AG04450 (cell line): ENCODE results near the gene TMEM151A. TPM values are rescaled to one million over a fixed set of nuclear protein-coding genes. Genes with fewer than 3 reads are reported as not detected.

ENCODE experiments used
- CTCF ChIA-PET: fragments of 300-600, 350-600 bp; formaldehyde crosslinking; extraction: SDS; loops from one replicate; lab custom pipeline; 2022; ENCODE audit warnings: antibody characterized with exemption, inconsistent platforms; lab: Charles Lee
- POLR2A ChIA-PET: fragments of 350-600 bp; formaldehyde crosslinking; extraction: SDS; loops from one replicate; lab custom pipeline; 2021; ENCODE audit warnings: antibody characterized with exemption, inconsistent platforms; lab: Yijun Ruan, JAX
- DNase-seq: peaks from one replicate; pipeline ENCODE4 v3.0.0-alpha.2; 2011; ENCODE audit warnings: low read depth, low spot score
- H3K27ac ChIP-seq: one replicate; pipeline ENCODE4 v1.5.1; 2012; ENCODE audit warnings: low read depth, low read length, control low read depth
- H3K27me3 ChIP-seq: one replicate; pipeline ENCODE4 v1.6.0; 2012; ENCODE audit warnings: low read length; ENCODE audit not compliant: control insufficient read depth, insufficient read depth
- H3K4me3 ChIP-seq: 2 replicates; pipeline ENCODE4 v1.5.1; 2011; ENCODE audit warnings: mild to moderate bottlenecking, low read depth, low read length, control low read depth
- H3K9me3 ChIP-seq: 2 replicates; pipeline ENCODE4 v1.5.1; 2012; ENCODE audit warnings: low read length; ENCODE audit not compliant: control insufficient read depth, insufficient read depth
- polyA plus RNA-seq: library from polyadenylated mRNA; depleted of rRNA; stranded (reverse); fragments of >200 nt; gene quantifications from 2 replicates; pipeline ENCODE4 v1.2.3, GENCODE V29; 2011
- TF ChIP-seq, protein P1 (sequence below): IDR thresholded peaks from 2 replicates; pipeline ENCODE4 v1.5.1; 2011; ENCODE audit warnings: low read depth, low read length, control low read depth, inconsistent platforms

TMEM151A gene
- polyA plus RNA-seq, 1 experiment: not detected

DNA sequence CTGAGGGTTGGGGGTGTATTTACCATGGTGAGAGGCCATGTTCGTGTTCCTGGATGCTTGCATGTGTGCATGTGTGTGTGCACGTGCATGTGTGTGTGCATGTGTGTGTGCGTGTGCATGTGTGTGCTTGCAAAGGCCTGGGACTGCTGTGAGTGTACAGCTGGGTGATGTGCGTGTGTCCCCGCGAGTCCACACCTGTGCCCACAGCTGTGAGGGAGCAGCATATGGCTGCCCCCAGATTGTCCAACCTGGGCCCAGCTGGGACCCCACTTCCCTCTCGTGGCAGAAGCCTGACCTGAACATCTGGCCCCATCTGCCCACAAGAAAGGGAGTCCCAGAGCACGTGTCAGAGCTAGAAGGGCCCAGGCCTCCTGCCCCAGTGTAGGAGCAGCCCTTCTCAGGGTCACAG is 33.6 kb downstream of the TMEM151A start:
- ChIA-PET POLR2A (interaction anchor here (0.6 to 2.1 kb wide), 5 partner anchors 8 to 133 kb away, joined by 3 to 15 read pairs (median 4); partner anchors contain the start of genes CD248 and RIN1), CTCF (interaction anchor here (1.3 to 1.4 kb wide), 2 partner anchors 13 to 14 kb away, joined by 3 to 7 read pairs; no protein-coding TSS in a partner anchor)
- TF ChIP-seq, protein P1, sequence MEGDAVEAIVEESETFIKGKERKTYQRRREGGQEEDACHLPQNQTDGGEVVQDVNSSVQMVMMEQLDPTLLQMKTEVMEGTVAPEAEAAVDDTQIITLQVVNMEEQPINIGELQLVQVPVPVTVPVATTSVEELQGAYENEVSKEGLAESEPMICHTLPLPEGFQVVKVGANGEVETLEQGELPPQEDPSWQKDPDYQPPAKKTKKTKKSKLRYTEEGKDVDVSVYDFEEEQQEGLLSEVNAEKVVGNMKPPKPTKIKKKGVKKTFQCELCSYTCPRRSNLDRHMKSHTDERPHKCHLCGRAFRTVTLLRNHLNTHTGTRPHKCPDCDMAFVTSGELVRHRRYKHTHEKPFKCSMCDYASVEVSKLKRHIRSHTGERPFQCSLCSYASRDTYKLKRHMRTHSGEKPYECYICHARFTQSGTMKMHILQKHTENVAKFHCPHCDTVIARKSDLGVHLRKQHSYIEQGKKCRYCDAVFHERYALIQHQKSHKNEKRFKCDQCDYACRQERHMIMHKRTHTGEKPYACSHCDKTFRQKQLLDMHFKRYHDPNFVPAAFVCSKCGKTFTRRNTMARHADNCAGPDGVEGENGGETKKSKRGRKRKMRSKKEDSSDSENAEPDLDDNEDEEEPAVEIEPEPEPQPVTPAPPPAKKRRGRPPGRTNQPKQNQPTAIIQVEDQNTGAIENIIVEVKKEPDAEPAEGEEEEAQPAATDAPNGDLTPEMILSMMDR: no peak
- peak overlapping the region; percentile 47 for H3K27ac ChIP-seq
- H3K9me3 ChIP-seq: no peaks in the 10 kb centered on the region; the same call in 1 of the 2 replicates
- H3K4me3 ChIP-seq: no peak overlapping the region
- no peak for DNase-seq
- no peaks in the 10 kb centered on the region for H3K27me3 ChIP-seq

DNA sequence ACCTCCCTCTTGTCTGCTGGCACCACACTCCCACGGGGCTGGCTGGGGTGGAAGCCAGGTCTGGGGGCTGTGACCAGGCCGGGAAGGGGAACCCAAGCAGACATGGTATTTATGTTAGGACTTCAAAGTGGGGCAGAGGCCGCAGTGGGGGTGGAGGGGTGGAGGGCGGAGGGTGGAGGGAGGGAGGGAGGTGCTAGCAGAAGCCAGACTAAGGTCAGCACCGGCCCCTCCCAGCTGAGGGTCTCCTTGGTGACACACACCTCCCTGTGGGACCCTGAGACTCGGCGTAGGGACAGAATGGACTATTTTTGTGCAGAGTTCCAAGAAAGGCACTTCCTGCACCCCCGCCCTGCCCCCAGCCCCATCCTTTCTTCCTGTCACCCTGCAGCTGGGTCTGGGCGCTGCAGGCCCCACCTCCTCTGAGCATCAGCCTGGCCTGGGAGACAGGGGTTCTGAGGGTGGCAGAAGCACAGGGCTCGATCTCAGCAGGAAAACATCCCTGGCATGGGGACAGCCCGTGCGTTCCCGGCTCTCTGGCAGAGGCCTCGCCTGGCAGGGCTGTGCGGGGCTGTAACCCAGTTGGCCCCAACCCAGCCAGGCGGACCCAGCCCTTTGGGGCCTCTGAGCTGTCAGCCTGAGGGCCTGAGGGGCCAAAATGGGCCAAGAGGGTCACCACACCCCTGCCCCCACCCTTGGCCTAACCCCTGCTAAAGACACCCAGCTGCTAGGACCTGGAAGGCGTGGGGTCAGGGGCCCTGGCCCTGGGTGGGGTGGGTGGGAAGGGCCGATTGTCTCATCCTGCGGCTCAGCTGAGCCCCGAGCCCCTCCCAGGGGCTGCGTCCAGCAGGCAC is 34.8 kb downstream of the TMEM151A start:
- Histone ChIP-seq H3K4me3 (no peak overlapping the region), H3K27ac (peak overlapping the region; percentile 89), H3K9me3 (no peaks in the 10 kb centered on the region; the same call in 1 of the 2 replicates), H3K27me3 (no peaks in the 10 kb centered on the region)
- ChIA-PET CTCF (interaction anchor here (0.8 to 1.6 kb wide), 4 partner anchors 9 to 15 kb away, joined by 5 to 14 read pairs (median 8); partner anchors contain the start of genes CD248 and RIN1), POLR2A (interaction anchor here (0.6 to 1.8 kb wide), 8 partner anchors 9 to 140 kb away, joined by 3 to 28 read pairs (median 4); partner anchors contain the start of genes BRMS1, CD248 and RIN1)
- TF ChIP-seq, protein P1: no peak
- no peak for DNase-seq

DNA sequence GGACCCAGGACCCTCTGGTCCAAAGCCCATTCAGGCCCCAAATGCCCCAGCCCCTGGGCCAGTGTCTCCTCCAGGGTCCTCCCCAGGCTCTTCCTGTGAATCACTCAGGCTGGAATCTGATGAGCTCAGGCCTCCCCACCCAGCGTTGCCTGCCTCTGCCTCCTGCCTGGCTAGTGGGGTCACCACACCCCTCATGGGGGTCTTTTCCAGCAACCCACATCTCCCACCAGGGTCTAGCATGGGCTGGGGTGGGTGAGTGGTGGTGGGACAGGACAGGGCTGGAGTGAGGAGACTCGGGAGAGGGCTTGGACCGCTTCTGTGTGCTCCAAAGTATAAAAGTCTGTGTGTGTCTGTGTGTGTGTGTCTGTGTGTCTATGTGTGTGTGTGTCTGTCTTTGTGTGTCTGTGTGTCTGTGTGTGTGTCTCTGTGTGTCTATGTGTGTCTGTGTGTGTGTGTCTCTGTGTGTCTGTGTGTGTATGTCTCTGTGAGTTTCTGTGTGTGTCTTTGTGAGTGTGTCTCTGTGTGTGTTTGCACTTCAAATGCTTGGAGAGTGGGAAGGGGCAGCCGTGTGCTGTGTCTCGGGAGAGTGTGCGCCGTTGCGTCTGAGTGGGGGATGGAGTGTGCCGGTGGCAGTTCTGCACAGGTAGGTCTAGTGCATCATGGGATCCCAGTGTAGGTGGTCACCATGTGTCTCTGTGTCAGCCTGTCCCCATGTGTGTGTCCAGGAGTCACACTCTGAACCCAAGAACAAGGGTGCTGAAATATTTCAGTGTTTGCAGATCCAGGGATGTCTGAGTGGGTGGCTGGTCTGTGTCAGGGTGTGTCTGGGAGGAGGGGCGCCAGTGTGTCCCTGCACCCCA is 35.7 kb downstream of the TMEM151A start:
- Histone ChIP-seq H3K9me3 (no peaks in the 10 kb centered on the region; the same call in 1 of the 2 replicates), H3K27ac (peak overlapping the region; percentile 89), H3K4me3 (no peak overlapping the region), H3K27me3 (no peaks in the 10 kb centered on the region)
- POLR2A ChIA-PET: interaction anchor here (0.6 to 1.8 kb wide), 8 partner anchors 9 to 139 kb away, joined by 3 to 28 read pairs (median 4); partner anchors contain the start of genes BRMS1, CD248 and RIN1
- TF ChIP-seq, protein P1: 0 out of 2 replicates have a peak, but pooled peaks have one; percentile 25
- DNase-seq: no peak
- CTCF ChIA-PET: interaction anchor here (0.8 to 1.6 kb wide), 4 partner anchors 9 to 16 kb away, joined by 5 to 14 read pairs (median 8); partner anchors contain the start of genes CD248 and RIN1

DNA sequence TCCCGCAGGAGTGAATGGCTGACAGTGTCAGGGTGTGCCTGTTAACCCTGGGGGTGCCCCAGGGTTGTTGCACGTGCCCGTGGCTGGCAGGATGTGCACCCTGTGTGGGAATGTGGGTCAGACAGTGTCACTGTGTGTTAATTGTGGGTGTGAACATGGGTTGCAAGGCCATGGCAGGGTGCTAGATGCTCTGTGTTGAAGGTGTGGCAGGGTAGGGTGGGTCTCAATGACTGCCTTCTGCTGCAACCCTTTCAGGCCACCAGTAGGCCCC is 36.3 kb downstream of the TMEM151A start:
- peak overlapping the region; percentile 89 for H3K27ac ChIP-seq
- POLR2A ChIA-PET: no interaction called here

More for the DNA sequence above, 36.3 kb downstream of the TMEM151A start:
- CTCF ChIA-PET: no interaction called here
- DNase-seq: no peak
- Histone ChIP-seq H3K27me3 (no peaks in the 10 kb centered on the region), H3K9me3 (no peaks in the 10 kb centered on the region), H3K4me3 (no peak overlapping the region)
- TF ChIP-seq, protein P1: no peak
